Measurements from ENCODE around the gene COL6A2.

DNA sequence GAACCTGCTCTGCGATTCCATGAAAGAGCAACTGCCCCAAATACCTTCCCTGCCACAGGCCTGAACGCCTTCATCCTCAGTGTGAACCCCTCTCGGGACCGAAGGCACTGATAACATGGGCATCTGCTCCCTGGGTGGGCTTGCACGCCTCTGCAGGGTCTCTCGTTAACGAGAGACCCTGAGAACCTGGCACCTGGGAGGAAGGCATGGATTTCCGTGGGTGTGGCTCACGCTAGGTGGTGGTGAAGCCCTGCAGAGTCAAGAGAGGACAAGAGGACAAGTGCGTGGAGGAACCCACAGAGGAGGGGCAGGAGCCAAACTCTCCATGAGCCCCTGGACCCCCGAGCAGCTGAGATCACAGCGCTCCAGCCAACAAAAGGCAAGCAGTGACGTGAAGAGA lies 26.8 kb upstream of the COL6A2 start:
- TF ChIP-seq, protein P1, sequence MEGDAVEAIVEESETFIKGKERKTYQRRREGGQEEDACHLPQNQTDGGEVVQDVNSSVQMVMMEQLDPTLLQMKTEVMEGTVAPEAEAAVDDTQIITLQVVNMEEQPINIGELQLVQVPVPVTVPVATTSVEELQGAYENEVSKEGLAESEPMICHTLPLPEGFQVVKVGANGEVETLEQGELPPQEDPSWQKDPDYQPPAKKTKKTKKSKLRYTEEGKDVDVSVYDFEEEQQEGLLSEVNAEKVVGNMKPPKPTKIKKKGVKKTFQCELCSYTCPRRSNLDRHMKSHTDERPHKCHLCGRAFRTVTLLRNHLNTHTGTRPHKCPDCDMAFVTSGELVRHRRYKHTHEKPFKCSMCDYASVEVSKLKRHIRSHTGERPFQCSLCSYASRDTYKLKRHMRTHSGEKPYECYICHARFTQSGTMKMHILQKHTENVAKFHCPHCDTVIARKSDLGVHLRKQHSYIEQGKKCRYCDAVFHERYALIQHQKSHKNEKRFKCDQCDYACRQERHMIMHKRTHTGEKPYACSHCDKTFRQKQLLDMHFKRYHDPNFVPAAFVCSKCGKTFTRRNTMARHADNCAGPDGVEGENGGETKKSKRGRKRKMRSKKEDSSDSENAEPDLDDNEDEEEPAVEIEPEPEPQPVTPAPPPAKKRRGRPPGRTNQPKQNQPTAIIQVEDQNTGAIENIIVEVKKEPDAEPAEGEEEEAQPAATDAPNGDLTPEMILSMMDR (IDR thresholded peaks at IDR 0.05) = no peak
- TF ChIP-seq EZH2 (IDR thresholded peaks at IDR 0.05) = no peak

All from neural progenitor cell (in vitro differentiated cells).